SK-N-SH (cell line): Measurements from ENCODE around the gene DYNC1H1. TPM values are rescaled to one million over a fixed set of nuclear protein-coding genes. Genes with fewer than 3 reads are reported as not detected.

Experiments used
- CTCF ChIA-PET: fragments of 300-600, 350-600 bp; formaldehyde crosslinking; extraction: SDS; loops from one replicate; lab custom pipeline; 2021; lab: Yijun Ruan, JAX
- POLR2A ChIA-PET: fragments of 350-600 bp; sonication (Branson Sonifier 250); formaldehyde crosslinking; extraction: SDS; loops from one replicate; lab custom pipeline; 2020; ENCODE audit warnings: antibody characterized with exemption, inconsistent platforms; lab: Yijun Ruan, JAX
- DNase-seq: peaks from one replicate; pipeline ENCODE4 v3.0.0; 2012
- H2AFZ ChIP-seq: fragments of 200-600 bp; sonication (generic); 2 replicates; pipeline ENCODE4 v1.8.1; 2016; ENCODE audit warnings: antibody characterized with exemption, mild to moderate bottlenecking, low read depth
- H3F3A ChIP-seq: fragments of 200-600 bp; sonication (generic); replicated peaks from 2 replicates; pipeline ENCODE3; 2016; ENCODE audit warnings: antibody characterized with exemption, mild to moderate bottlenecking; ENCODE audit not compliant: insufficient read depth
- H3K27ac ChIP-seq, 2 experiments: fragments of 200-500 bp in 1 of 2; fragments of 200-600 bp in 1 of 2; sonication (Bioruptor generic) in 1 of 2; sonication (generic), shearing (Covaris generic) in 1 of 2; 2 replicates each; pipeline versions ENCODE4 v1.5.1 to v1.6.1; 2014 to 2016; ENCODE audit warnings: low read depth in 2 of 2, inconsistent platforms in 1 of 2, low read length in 1 of 2, mild to moderate bottlenecking in 1 of 2, mixed read lengths in 1 of 2
- H3K27me3 ChIP-seq: fragments of 200-600 bp; sonication (generic), shearing (Covaris generic); 2 replicates; pipeline ENCODE4 v1.6.1; 2016; ENCODE audit warnings: mixed run types; ENCODE audit not compliant: insufficient read depth
- H3K36me3 ChIP-seq, 2 experiments: fragments of 200-500 bp in 1 of 2; fragments of 200-600 bp in 1 of 2; sonication (Bioruptor generic) in 1 of 2; sonication (generic) in 1 of 2; replicated peaks in 1 of 2; 2 replicates each; pipeline versions ENCODE3 to v1.5.1; 2014 to 2016; ENCODE audit warnings: low read length in 1 of 2, mild to moderate bottlenecking in 1 of 2; ENCODE audit not compliant: insufficient read depth in 2 of 2, control insufficient read depth in 1 of 2
- H3K4me1 ChIP-seq, 2 experiments: fragments of 200-500 bp in 1 of 2; fragments of 200-600 bp in 1 of 2; sonication (Bioruptor generic) in 1 of 2; sonication (generic), shearing (Covaris generic) in 1 of 2; 2 replicates each; pipeline versions ENCODE4 v1.5.1 to v1.6.1; 2014 to 2016; ENCODE audit warnings: low read depth in 1 of 2, low read length in 1 of 2, mixed run types in 1 of 2; ENCODE audit not compliant: insufficient read depth in 2 of 2, control insufficient read depth in 1 of 2
- H3K4me2 ChIP-seq: fragments of 200-600 bp; sonication (generic), shearing (Covaris generic); 2 replicates; pipeline ENCODE4 v1.6.1; 2017; ENCODE audit warnings: mixed run types
- H3K4me3 ChIP-seq, 2 experiments: fragments of 200-500 bp in 1 of 2; fragments of 200-600 bp in 1 of 2; sonication (Bioruptor generic) in 1 of 2; sonication (generic), shearing (Covaris generic) in 1 of 2; 2 replicates each; pipeline versions ENCODE4 v1.5.1 to v1.8.1; 2014 to 2016; ENCODE audit warnings: low read depth in 2 of 2, inconsistent platforms in 1 of 2, low read length in 1 of 2, mild to moderate bottlenecking in 1 of 2, mixed read lengths in 1 of 2, moderate library complexity in 1 of 2
- H3K79me2 ChIP-seq: fragments of 200-600 bp; sonication (generic); 2 replicates; pipeline ENCODE4 v1.8.1; 2017; ENCODE audit warnings: mild to moderate bottlenecking; ENCODE audit not compliant: insufficient read depth
- H3K9ac ChIP-seq: fragments of 200-600 bp; sonication (generic); 2 replicates; pipeline ENCODE4 v1.6.1; 2017; ENCODE audit warnings: mixed run types
- H3K9me2 ChIP-seq: fragments of 200-600 bp; sonication (generic); 2 replicates; pipeline ENCODE4 v1.6.1; 2017; ENCODE audit warnings: mixed run types
- H3K9me3 ChIP-seq: fragments of 200-600 bp; sonication (generic); 2 replicates; pipeline ENCODE4 v1.6.1; 2017; ENCODE audit warnings: mixed run types, mild to moderate bottlenecking, moderate library complexity
- H4K20me1 ChIP-seq: fragments of 200-600 bp; sonication (generic); 2 replicates; pipeline ENCODE4 v1.6.1; 2017; ENCODE audit warnings: mild to moderate bottlenecking, mixed run types; ENCODE audit not compliant: insufficient read depth
- EP300 ChIP-seq, 2 experiments: IDR thresholded peaks; 2 replicates each; pipeline versions ENCODE4 v1.4.0 to v1.6.1; 2012; ENCODE audit warnings: borderline replicate concordance in 1 of 2, low read depth in 1 of 2, low read length in 1 of 2
- EZH2phosphoT487 ChIP-seq: fragments of 200-600 bp; sonication (generic); IDR thresholded peaks from 2 replicates; pipeline ENCODE4 v1.6.1; 2017; ENCODE audit warnings: low read depth, mixed run types, mild to moderate bottlenecking, antibody characterized with exemption, moderate library complexity, borderline replicate concordance
- FOSL2 ChIP-seq: IDR thresholded peaks from 2 replicates; pipeline ENCODE4 v1.4.0; 2012; ENCODE audit warnings: low read depth, mild to moderate bottlenecking, moderate library complexity, borderline replicate concordance
- FOXJ3 ChIP-seq: sonication (generic); formaldehyde crosslinking; IDR thresholded peaks from 2 replicates; pipeline ENCODE4 v1.5.1; 2020; ENCODE audit warnings: mild to moderate bottlenecking, missing genetic modification reagents
- GATA2 ChIP-seq: sonication (generic); formaldehyde crosslinking; IDR thresholded peaks from 2 replicates; pipeline ENCODE4 v1.5.0; 2020; ENCODE audit warnings: mild to moderate bottlenecking, missing genetic modification reagents
- JUND ChIP-seq: IDR thresholded peaks from 2 replicates; pipeline ENCODE4 v1.4.0; 2012
- MEF2A ChIP-seq: IDR thresholded peaks from 2 replicates; pipeline ENCODE4 v1.4.0; 2012; ENCODE audit warnings: low read depth, borderline replicate concordance
- NRF1 ChIP-seq: IDR thresholded peaks from 2 replicates; pipeline ENCODE4 v1.6.1; 2012; ENCODE audit warnings: low read depth, mild to moderate bottlenecking, low read length
- PBX3 ChIP-seq: IDR thresholded peaks from 2 replicates; pipeline ENCODE4; 2012
- POLR2AphosphoS5 ChIP-seq: IDR thresholded peaks from 2 replicates; pipeline ENCODE4 v1.6.1; 2012; ENCODE audit warnings: low read depth, low read length
- RCOR1 ChIP-seq: fragments of 150-350 bp; IDR thresholded peaks from 2 replicates; pipeline ENCODE4 v1.6.1; 2017; ENCODE audit warnings: antibody characterized with exemption, low read length
- RXRA ChIP-seq: IDR thresholded peaks from 2 replicates; pipeline ENCODE4 v1.4.0; 2012; ENCODE audit warnings: low read depth, mild to moderate bottlenecking, borderline replicate concordance
- SMC3 ChIP-seq: IDR thresholded peaks from 2 replicates; pipeline ENCODE4 v1.6.1; 2012; ENCODE audit warnings: low read depth, low read length, improper control_type of control experiment
- TEAD4 ChIP-seq: IDR thresholded peaks from 2 replicates; pipeline ENCODE4 v1.4.0; 2012; ENCODE audit warnings: mild to moderate bottlenecking, borderline replicate concordance; ENCODE audit not compliant: insufficient read depth
- USF2 ChIP-seq: fragments of 150-350 bp; IDR thresholded peaks from 2 replicates; pipeline ENCODE4 v1.6.1; 2017; ENCODE audit warnings: antibody characterized with exemption, low read length, low read depth, borderline replicate concordance
- YY1 ChIP-seq: IDR thresholded peaks from 2 replicates; pipeline ENCODE4 v1.4.0; 2012; ENCODE audit warnings: low read depth, mild to moderate bottlenecking
- ZBTB33 ChIP-seq: IDR thresholded peaks from 2 replicates; pipeline ENCODE4 v1.4.0; 2012; ENCODE audit warnings: low read depth, borderline replicate concordance
- WGBS: methylation state at CpG from one replicate; pipeline ENCODE4 v1.1.6; 2017; ENCODE audit warnings: low lambda C conversion rate; 5-methylcytosine and 5-hydroxymethylcytosine counted together
- polyA plus RNA-seq, 3 experiments: library from polyadenylated mRNA; depleted of rRNA; stranded (reverse); fragments of >200 nt; gene quantifications; 2 replicates each; pipeline ENCODE4 v1.2.3, GENCODE V29; 2012

Gene DYNC1H1
- polyA plus RNA-seq, 1 of the 3 experiments (the other 2 are of a cell fraction) = 140 TPM

- no peak overlapping the region for H3K9ac ChIP-seq
- no peak for DNase-seq
- no peak overlapping the region for H3K4me2 ChIP-seq
- no peaks in the 10 kb centered on the region for H3K27me3 ChIP-seq
- H3K9me3 ChIP-seq = no peaks in the 10 kb centered on the region
- ChIA-PET CTCF (interaction anchor here (1.2 to 4.5 kb wide), 3 partner anchors 11 to 180 kb away, joined by 3 to 31 read pairs (median 7); no protein-coding TSS in a partner anchor), POLR2A (no interaction called here)
- peaks cover 3% of the 10 kb centered on the region for H3F3A ChIP-seq
- no peak overlapping the region for H3K27ac ChIP-seq
- no peaks in the 10 kb centered on the region for H3K9me2 ChIP-seq
- H2AFZ ChIP-seq = no peak overlapping the region
- WGBS = 56% methylated on average over 4 of the region's 4 CpGs
- peaks cover 0 to 14% of the 10 kb centered on the region in 2 experiments; a peak in 1 of 4 replicates for H3K4me1 ChIP-seq
- H4K20me1 ChIP-seq = no peaks in the 10 kb centered on the region
- H3K79me2 ChIP-seq = peaks cover 18% of the 10 kb centered on the region
- no peak overlapping the region for H3K4me3 ChIP-seq
- TF ChIP-seq SMC3 = no peak
- TF ChIP-seq POLR2AphosphoS5 = no peak
- TF ChIP-seq RXRA = no peak
- no peaks in the 10 kb centered on the region for H3K36me3 ChIP-seq
Measured at GRCh38 chr14:101950516-101951215, 13.7 kb upstream of the DYNC1H1 start.

- no peaks in the 10 kb centered on the region for H3K9me2 ChIP-seq
- H3F3A ChIP-seq = peaks cover 3% of the 10 kb centered on the region
- no peak overlapping the region for H3K4me2 ChIP-seq
- H3K27me3 ChIP-seq = no peaks in the 10 kb centered on the region
- peaks cover 18% of the 10 kb centered on the region for H3K79me2 ChIP-seq
- POLR2A ChIA-PET = interaction anchor here (0.6 kb wide), 1 partner anchor 192 kb away, joined by 3 read pairs; no protein-coding TSS in a partner anchor
- TF ChIP-seq ZBTB33 (no peak), RCOR1 (no peak), EP300 (IDR thresholded peaks at IDR 0.05; ENCODE audit: borderline replicate concordance in 1 of 2, low read depth in 1 of 2, low read length in 1 of 2) (no peak), JUND (no peak), FOXJ3 (CRISPR knock-in tag) (no peak), USF2 (no peak), GATA2 (CRISPR knock-in tag) (no peak), EZH2phosphoT487 (no peak), MEF2A (no peak), NRF1 (no peak), YY1 (no peak), FOSL2 (no peak), PBX3 (no peak), TEAD4 (no peak)
- TF ChIP-seq, all 33 proteins: peak for 0
- CTCF ChIA-PET = interaction anchor here (1.0 to 2.4 kb wide), 4 partner anchors 144 to 362 kb away, joined by 3 to 13 read pairs (median 4); no protein-coding TSS in a partner anchor
- H3K4me3 ChIP-seq = no peak overlapping the region
- H3K9ac ChIP-seq = no peak overlapping the region
- H3K4me1 ChIP-seq = peaks cover 0 to 11% of the 10 kb centered on the region in 2 experiments; a peak in 1 of 4 replicates
- DNase-seq = no peak
- WGBS = 40% methylated on average over 7 of the region's 8 CpGs
- H2AFZ ChIP-seq = no peak overlapping the region
- no peak overlapping the region for H3K27ac ChIP-seq
- no peaks in the 10 kb centered on the region for H3K9me3 ChIP-seq
- H3K36me3 ChIP-seq = no peaks in the 10 kb centered on the region
- no peaks in the 10 kb centered on the region for H4K20me1 ChIP-seq
Measured at GRCh38 chr14:101953151-101953550, 11.2 kb upstream of the DYNC1H1 start.
